HL-60 (cell line): ENCODE results near the gene SLC5A11.

Experiments
- DNase-seq, 2 experiments: peaks; one replicate each; pipeline ENCODE4 v3.0.0-alpha.2; 2010 to 2020; ENCODE audit warnings: low read depth in 1 of 2, low spot score in 1 of 2
- H3K27ac ChIP-seq: fragments of 250-450 bp; sonication (Bioruptor Pico); replicated peaks from 2 replicates; pipeline ENCODE4 v1.5.1; 2020; ENCODE audit warnings: mild to moderate bottlenecking, moderate library complexity
- H3K27me3 ChIP-seq: fragments of 250-450 bp; sonication (Bioruptor Pico); 2 replicates; pipeline ENCODE4 v1.5.1; 2021; ENCODE audit warnings: mild to moderate bottlenecking, moderate library complexity; ENCODE audit not compliant: insufficient read depth, poor library complexity, severe bottlenecking
- H3K4me3 ChIP-seq: replicated peaks from 2 replicates; pipeline ENCODE4 v1.5.1; 2011; ENCODE audit warnings: mild to moderate bottlenecking, control low read depth, low read length; ENCODE audit not compliant: insufficient read depth
- GABPA ChIP-seq: IDR thresholded peaks from 2 replicates; pipeline ENCODE4 v1.6.1; 2012; ENCODE audit warnings: low read depth
- POLR2AphosphoS5 ChIP-seq: IDR thresholded peaks from 2 replicates; pipeline ENCODE4 v1.6.1; 2012; ENCODE audit warnings: low read depth
- SPI1 ChIP-seq: IDR thresholded peaks from 2 replicates; pipeline ENCODE4 v1.6.1; 2012; ENCODE audit warnings: low read depth, mild to moderate bottlenecking, borderline replicate concordance
- TF ChIP-seq, protein P1 (sequence below): IDR thresholded peaks from 2 replicates; pipeline ENCODE4 v1.6.1; 2012; ENCODE audit warnings: low read depth; ENCODE audit not compliant: insufficient replicate concordance
- TF ChIP-seq, protein P2 (sequence below): IDR thresholded peaks from one replicate; pipeline ENCODE4 v1.5.1; 2011; ENCODE audit warnings: low read length, control low read depth, inconsistent platforms; ENCODE audit not compliant: insufficient read depth

SLC5A11 gene

DNA sequence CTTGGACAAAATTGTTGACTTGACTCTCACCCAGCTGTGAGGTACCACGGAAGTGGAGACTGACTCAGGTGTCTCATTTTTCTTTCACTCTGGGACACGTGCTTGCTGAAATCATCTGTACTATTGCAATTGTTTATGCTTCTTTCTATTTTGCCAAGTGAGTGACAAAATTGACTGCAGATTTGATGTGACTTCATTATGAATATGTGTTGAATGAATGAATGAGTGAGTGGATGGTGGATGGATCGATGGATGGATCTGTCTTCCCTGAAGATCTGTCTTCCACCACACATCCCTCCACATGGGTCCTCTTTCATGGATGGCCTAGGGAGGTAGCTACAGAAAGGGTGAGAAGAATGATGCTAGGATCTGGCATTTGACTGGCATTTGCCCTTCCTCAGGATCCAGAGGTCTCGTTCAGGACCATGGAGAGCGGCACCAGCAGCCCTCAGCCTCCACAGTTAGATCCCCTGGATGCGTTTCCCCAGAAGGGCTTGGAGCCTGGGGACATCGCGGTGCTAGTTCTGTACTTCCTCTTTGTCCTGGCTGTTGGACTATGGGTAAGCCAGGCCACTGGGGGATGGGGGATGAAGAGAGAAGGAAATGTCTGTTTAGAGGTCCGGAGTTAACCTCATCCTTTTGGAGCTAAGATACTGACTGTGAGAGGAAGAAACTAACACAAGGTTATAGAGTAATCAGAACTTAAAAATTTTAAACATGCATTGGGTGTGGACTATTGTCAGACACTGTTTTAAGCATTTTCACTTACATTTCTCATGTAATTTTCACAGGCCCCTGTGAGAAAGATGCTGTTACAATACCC is 12.7 kb downstream of the SLC5A11 start:
- peak in 1 of 2 experiments; percentile 36 for DNase-seq
- TF ChIP-seq, protein P1, sequence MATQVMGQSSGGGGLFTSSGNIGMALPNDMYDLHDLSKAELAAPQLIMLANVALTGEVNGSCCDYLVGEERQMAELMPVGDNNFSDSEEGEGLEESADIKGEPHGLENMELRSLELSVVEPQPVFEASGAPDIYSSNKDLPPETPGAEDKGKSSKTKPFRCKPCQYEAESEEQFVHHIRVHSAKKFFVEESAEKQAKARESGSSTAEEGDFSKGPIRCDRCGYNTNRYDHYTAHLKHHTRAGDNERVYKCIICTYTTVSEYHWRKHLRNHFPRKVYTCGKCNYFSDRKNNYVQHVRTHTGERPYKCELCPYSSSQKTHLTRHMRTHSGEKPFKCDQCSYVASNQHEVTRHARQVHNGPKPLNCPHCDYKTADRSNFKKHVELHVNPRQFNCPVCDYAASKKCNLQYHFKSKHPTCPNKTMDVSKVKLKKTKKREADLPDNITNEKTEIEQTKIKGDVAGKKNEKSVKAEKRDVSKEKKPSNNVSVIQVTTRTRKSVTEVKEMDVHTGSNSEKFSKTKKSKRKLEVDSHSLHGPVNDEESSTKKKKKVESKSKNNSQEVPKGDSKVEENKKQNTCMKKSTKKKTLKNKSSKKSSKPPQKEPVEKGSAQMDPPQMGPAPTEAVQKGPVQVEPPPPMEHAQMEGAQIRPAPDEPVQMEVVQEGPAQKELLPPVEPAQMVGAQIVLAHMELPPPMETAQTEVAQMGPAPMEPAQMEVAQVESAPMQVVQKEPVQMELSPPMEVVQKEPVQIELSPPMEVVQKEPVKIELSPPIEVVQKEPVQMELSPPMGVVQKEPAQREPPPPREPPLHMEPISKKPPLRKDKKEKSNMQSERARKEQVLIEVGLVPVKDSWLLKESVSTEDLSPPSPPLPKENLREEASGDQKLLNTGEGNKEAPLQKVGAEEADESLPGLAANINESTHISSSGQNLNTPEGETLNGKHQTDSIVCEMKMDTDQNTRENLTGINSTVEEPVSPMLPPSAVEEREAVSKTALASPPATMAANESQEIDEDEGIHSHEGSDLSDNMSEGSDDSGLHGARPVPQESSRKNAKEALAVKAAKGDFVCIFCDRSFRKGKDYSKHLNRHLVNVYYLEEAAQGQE: peak; percentile 100
- TF ChIP-seq POLR2AphosphoS5: no peak
- no peaks in the 10 kb centered on the region for H3K27me3 ChIP-seq
- H3K27ac ChIP-seq: no peak overlapping the region
- no peak overlapping the region for H3K4me3 ChIP-seq

DNA sequence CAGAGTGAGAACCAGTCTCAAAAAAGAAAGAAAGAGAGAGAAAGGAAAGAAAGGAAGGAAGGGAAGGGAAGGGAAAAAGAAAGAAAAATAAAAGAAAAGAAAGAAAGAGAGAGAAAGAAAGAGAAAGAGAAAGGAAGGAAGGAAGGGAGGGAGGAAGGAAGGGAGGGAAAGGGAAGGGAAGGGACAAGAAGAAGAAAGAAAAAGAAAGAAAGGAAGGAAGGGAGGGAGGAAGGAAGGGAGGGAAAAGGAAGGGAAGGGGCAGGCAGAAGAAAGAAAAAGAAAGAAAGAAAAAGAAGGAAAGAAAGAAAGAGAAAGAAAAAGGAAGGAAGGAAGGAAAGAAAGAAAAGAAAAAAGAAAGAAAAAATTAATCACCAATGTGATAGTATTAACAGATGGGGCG is 15.7 kb downstream of the SLC5A11 start:
- Histone ChIP-seq H3K27me3 (no peaks in the 10 kb centered on the region), H3K4me3 (no peak overlapping the region), H3K27ac (no peak overlapping the region)
- no peak for DNase-seq
- TF ChIP-seq, protein P1: no peak
- no peak for TF ChIP-seq POLR2AphosphoS5
- no peak for TF ChIP-seq SPI1
- TF ChIP-seq GABPA: no peak
- TF ChIP-seq, protein P2, sequence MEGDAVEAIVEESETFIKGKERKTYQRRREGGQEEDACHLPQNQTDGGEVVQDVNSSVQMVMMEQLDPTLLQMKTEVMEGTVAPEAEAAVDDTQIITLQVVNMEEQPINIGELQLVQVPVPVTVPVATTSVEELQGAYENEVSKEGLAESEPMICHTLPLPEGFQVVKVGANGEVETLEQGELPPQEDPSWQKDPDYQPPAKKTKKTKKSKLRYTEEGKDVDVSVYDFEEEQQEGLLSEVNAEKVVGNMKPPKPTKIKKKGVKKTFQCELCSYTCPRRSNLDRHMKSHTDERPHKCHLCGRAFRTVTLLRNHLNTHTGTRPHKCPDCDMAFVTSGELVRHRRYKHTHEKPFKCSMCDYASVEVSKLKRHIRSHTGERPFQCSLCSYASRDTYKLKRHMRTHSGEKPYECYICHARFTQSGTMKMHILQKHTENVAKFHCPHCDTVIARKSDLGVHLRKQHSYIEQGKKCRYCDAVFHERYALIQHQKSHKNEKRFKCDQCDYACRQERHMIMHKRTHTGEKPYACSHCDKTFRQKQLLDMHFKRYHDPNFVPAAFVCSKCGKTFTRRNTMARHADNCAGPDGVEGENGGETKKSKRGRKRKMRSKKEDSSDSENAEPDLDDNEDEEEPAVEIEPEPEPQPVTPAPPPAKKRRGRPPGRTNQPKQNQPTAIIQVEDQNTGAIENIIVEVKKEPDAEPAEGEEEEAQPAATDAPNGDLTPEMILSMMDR: no peak

DNA sequence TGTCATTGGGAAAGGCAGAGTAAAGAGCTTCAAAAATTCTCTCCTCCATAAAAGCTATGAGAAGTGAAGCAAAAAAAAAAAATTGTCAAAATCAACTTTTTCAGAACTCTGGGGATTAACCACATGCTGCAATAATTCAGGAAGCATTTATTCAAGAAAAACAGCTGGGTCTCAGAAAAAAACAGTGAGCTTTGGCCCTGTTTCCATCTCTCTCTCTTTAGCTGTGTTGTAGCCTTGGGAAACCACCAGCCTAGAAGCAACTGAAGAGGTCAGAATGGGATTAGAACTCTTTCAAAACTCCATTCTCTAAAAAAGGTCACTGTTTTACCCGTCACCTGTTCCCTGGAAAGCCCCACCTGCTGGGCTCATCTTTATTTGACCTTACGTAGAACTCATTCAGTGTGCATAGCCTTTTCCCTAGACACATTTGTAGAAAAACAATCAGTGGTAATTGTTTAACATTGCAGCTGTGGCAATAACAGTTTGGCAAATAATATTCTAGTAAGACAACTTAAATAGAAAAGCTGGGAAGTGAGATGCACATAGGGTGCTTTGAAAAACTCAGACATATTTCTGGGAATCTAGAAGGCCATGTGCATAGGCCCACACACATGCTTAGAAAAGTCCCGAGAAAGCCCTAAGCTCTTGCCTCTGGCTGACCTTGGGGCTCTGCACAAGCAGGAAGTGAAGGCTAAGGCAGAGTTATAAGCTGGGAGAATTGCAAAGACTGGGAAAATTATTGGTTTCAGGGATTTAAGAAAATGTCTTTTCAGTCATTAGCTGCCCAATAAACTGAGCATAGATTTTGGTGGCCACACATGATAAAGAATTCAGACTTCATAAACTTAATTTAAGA is 18.0 kb downstream of the SLC5A11 start:
- no peak overlapping the region for H3K4me3 ChIP-seq
- TF ChIP-seq, protein P2: no peak
- no peak for DNase-seq
- H3K27ac ChIP-seq: no peak overlapping the region
- H3K27me3 ChIP-seq: no peaks in the 10 kb centered on the region

DNA sequence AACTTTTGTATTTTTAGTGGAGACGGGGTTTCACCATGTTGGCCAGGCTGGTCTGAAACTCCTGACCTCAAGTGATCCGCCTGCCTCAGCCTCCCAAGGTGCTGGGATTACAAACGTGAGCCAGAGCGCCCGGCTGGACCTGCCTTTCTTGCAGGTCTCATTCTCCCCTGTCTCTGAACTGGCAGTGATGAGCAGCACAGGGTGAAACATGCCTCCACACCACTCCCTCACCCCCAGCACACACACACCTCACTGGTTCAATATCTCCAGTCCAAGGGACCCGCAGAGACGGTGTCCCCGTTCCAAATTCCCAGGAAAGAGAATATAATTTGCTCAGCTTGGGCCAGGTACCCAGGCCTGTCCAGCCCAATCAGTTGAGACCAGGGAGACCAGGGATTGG is 23.3 kb downstream of the SLC5A11 start:
- Histone ChIP-seq H3K4me3 (no peak overlapping the region), H3K27me3 (no peaks in the 10 kb centered on the region), H3K27ac (no peak overlapping the region)
- TF ChIP-seq SPI1: no peak
- TF ChIP-seq, protein P2: no peak
- DNase-seq: no peak
